H1 (cell line): ENCODE data around the gene DHX34. TPM values are rescaled to one million over a fixed set of nuclear protein-coding genes. Genes with fewer than 3 reads are reported as not detected.

Experiments used
- CTCF ChIA-PET: fragments of 300-600 bp; sonication (Branson Sonifier 250); formaldehyde crosslinking; loops from one replicate; lab custom pipeline; 2021; ENCODE audit not compliant: partially characterized antibody; lab: Charles Lee
- POLR2A ChIA-PET: fragments of 300-600 bp; sonication (Branson Sonifier 250); formaldehyde crosslinking; loops from one replicate; lab custom pipeline; 2021; ENCODE audit warnings: inconsistent platforms; ENCODE audit not compliant: partially characterized antibody; lab: Charles Lee
- DNase-seq, 2 experiments: peaks; one replicate each; pipeline versions ENCODE4 v3.0.0 to v3.0.0-alpha.2; 2010 to 2022; ENCODE audit warnings: low spot score in 2 of 2, low read depth in 1 of 2, mixed read lengths in 1 of 2
- FAIRE-seq: peaks from 2 replicates; lab custom pipeline; 2011; peaks lifted over from hg19 to GRCh38; lab: Jason Lieb, UNC
- H2AFZ ChIP-seq: 2 replicates; pipeline ENCODE4 v1.8.1; 2012; ENCODE audit warnings: low read length, inconsistent platforms
- H2AK5ac ChIP-seq: 2 replicates; pipeline ENCODE4 v1.6.1; 2013; ENCODE audit warnings: low read depth, low read length
- H2BK120ac ChIP-seq: replicated peaks from 2 replicates; pipeline ENCODE3; 2013; ENCODE audit warnings: low read depth, low read length, inconsistent platforms
- H2BK12ac ChIP-seq: 2 replicates; pipeline ENCODE4 v1.6.1; 2013; ENCODE audit warnings: low read depth, low read length
- H2BK15ac ChIP-seq: 2 replicates; pipeline ENCODE4 v1.6.1; 2013; ENCODE audit warnings: low read length
- H2BK20ac ChIP-seq: 2 replicates; pipeline ENCODE4 v1.6.1; 2013; ENCODE audit warnings: low read length
- H2BK5ac ChIP-seq: 2 replicates; pipeline ENCODE4 v1.6.1; 2013; ENCODE audit warnings: low read depth, low read length
- H3K14ac ChIP-seq: 2 replicates; pipeline ENCODE4 v1.6.1; 2013; ENCODE audit warnings: inconsistent platforms; ENCODE audit not compliant: insufficient read length
- H3K18ac ChIP-seq: 2 replicates; pipeline ENCODE4 v1.6.1; 2013; ENCODE audit warnings: low read length; ENCODE audit errors: extremely low read depth
- H3K23ac ChIP-seq: 2 replicates; pipeline ENCODE4 v1.6.1; 2013; ENCODE audit warnings: inconsistent platforms; ENCODE audit not compliant: insufficient read length
- H3K23me2 ChIP-seq: 2 replicates; pipeline ENCODE4 v1.6.1; 2013; ENCODE audit warnings: low read depth, low read length
- H3K27ac ChIP-seq: 2 replicates; pipeline ENCODE4 v1.6.1; 2011; ENCODE audit warnings: low read depth, low read length, inconsistent platforms
- H3K27me3 ChIP-seq, 4 experiments: replicated peaks in 1 of 4; 1 replicate in 1 of 4; 2 replicates in 3 of 4; pipeline versions ENCODE4 v1.6.1 to v1.8.1; 2011 to 2013; ENCODE audit warnings: low read length in 3 of 4, mild to moderate bottlenecking in 3 of 4, inconsistent platforms in 2 of 4, mixed read lengths in 2 of 4, moderate library complexity in 1 of 4; ENCODE audit not compliant: control insufficient read depth in 3 of 4, insufficient read depth in 3 of 4; ENCODE audit errors: extremely low read depth in 1 of 4
- H3K36me3 ChIP-seq, 4 experiments: 2 replicates each; pipeline versions ENCODE4 v1.6.1 to v1.8.1; 2011 to 2013; ENCODE audit warnings: mild to moderate bottlenecking in 4 of 4, low read length in 3 of 4, moderate library complexity in 2 of 4, control low read depth in 1 of 4, inconsistent platforms in 1 of 4; ENCODE audit not compliant: insufficient read depth in 4 of 4, control insufficient read depth in 2 of 4
- H3K4ac ChIP-seq: replicated peaks from 2 replicates; pipeline ENCODE3; 2013; ENCODE audit warnings: low read length, low read depth, mixed read lengths, inconsistent platforms; ENCODE audit not compliant: insufficient read length
- H3K4me1 ChIP-seq, 4 experiments: replicated peaks in 1 of 4; 1 replicate in 1 of 4; 2 replicates in 3 of 4; pipeline versions ENCODE4 v1.6.1 to v1.8.1; 2011 to 2013; ENCODE audit warnings: low read length in 3 of 4, inconsistent platforms in 2 of 4, mixed read lengths in 1 of 4; ENCODE audit not compliant: insufficient read depth in 4 of 4, control insufficient read depth in 3 of 4
- H3K4me2 ChIP-seq, 2 experiments: 2 replicates each; pipeline versions ENCODE4 v1.6.1 to v1.8.1; 2011 to 2013; ENCODE audit warnings: low read depth in 2 of 2, low read length in 2 of 2, control low read depth in 1 of 2, inconsistent platforms in 1 of 2, mild to moderate bottlenecking in 1 of 2; ENCODE audit not compliant: insufficient read depth in 1 of 2
- H3K4me3 ChIP-seq, 4 experiments: fragments of 200-600, 300-600 bp in 1 of 4; sonication (generic), shearing (Covaris generic), sonication (Bioruptor Twin) in 1 of 4; 2 replicates each; pipeline versions ENCODE4 v1.5.1 to v1.8.1; 2011 to 2016; ENCODE audit warnings: low read length in 4 of 4, low read depth in 3 of 4, control low read depth in 2 of 4, inconsistent platforms in 2 of 4, mild to moderate bottlenecking in 2 of 4, mixed read lengths in 1 of 4, moderate library complexity in 1 of 4; ENCODE audit not compliant: insufficient read depth in 2 of 4; ENCODE audit errors: extremely low read depth in 1 of 4
- H3K56ac ChIP-seq: replicated peaks from 2 replicates; pipeline ENCODE3; 2013; ENCODE audit warnings: low read depth, mild to moderate bottlenecking, mixed read lengths, low read length, inconsistent platforms; ENCODE audit not compliant: insufficient read length
- H3K79me1 ChIP-seq: 2 replicates; pipeline ENCODE4 v1.6.1; 2013; ENCODE audit warnings: low read depth, low read length, control low read depth
- H3K79me2 ChIP-seq, 2 experiments: 2 replicates each; pipeline versions ENCODE4 v1.6.1 to v1.8.1; 2012 to 2013; ENCODE audit warnings: low read length in 2 of 2, mild to moderate bottlenecking in 2 of 2, inconsistent platforms in 1 of 2; ENCODE audit not compliant: insufficient read depth in 2 of 2, control insufficient read depth in 1 of 2
- H3K9ac ChIP-seq, 4 experiments: replicated peaks in 1 of 4; 1 replicate in 1 of 4; 2 replicates in 3 of 4; pipeline versions ENCODE4 v1.6.1 to v1.8.1; 2011 to 2013; ENCODE audit warnings: low read depth in 3 of 4, low read length in 3 of 4, control low read depth in 2 of 4, mild to moderate bottlenecking in 2 of 4, moderate library complexity in 2 of 4, inconsistent platforms in 1 of 4; ENCODE audit errors: extremely low read depth in 1 of 4
- H3K9me3 ChIP-seq, 2 experiments: 2 replicates each; pipeline versions ENCODE4 v1.6.1 to v1.8.1; 2012 to 2013; ENCODE audit warnings: mild to moderate bottlenecking in 2 of 2, moderate library complexity in 2 of 2, control low read depth in 1 of 2, inconsistent platforms in 1 of 2, low read depth in 1 of 2, low read length in 1 of 2, mixed read lengths in 1 of 2; ENCODE audit not compliant: insufficient read depth in 2 of 2
- H4K20me1 ChIP-seq, 2 experiments: replicated peaks in 1 of 2; 2 replicates each; pipeline versions ENCODE3 to v1.8.1; 2011 to 2013; ENCODE audit warnings: inconsistent platforms in 2 of 2, low read length in 2 of 2, mild to moderate bottlenecking in 1 of 2; ENCODE audit not compliant: insufficient read depth in 2 of 2, control insufficient read depth in 1 of 2
- H4K5ac ChIP-seq: 2 replicates; pipeline ENCODE4 v1.6.1; 2013; ENCODE audit warnings: low read length, low read depth, mixed read lengths, inconsistent platforms; ENCODE audit not compliant: insufficient read length
- H4K8ac ChIP-seq: 2 replicates; pipeline ENCODE4 v1.8.0; 2013; ENCODE audit warnings: mild to moderate bottlenecking, moderate library complexity, low read length, inconsistent platforms; ENCODE audit not compliant: insufficient read depth; ENCODE audit errors: extremely low read depth
- H4K91ac ChIP-seq: replicated peaks from 2 replicates; pipeline ENCODE3; 2013; ENCODE audit warnings: low read length, mixed read lengths, inconsistent platforms; ENCODE audit not compliant: insufficient read length
- CHD2 ChIP-seq: IDR thresholded peaks from 2 replicates; pipeline ENCODE4 v1.6.1; 2012; ENCODE audit warnings: low read length, improper control_type of control experiment
- JUND ChIP-seq: IDR thresholded peaks from 2 replicates; pipeline ENCODE4 v1.6.1; 2011; ENCODE audit warnings: mild to moderate bottlenecking, improper control_type of control experiment, low read length
- RFX5 ChIP-seq: IDR thresholded peaks from 2 replicates; pipeline ENCODE4 v1.6.1; 2011; ENCODE audit warnings: low read depth, low read length, improper control_type of control experiment, borderline replicate concordance
- YY1 ChIP-seq: IDR thresholded peaks from 2 replicates; pipeline ENCODE4 v1.6.1; 2011; ENCODE audit warnings: low read depth, mild to moderate bottlenecking, low read length
- WGBS, 2 experiments: shearing (Covaris generic) in 1 of 2; methylation state at CpG; one replicate each; pipeline versions ENCODE4 v1.1.6 to v1.1.7; 2013 to 2015; ENCODE audit warnings: low lambda C conversion rate in 2 of 2, mixed read lengths in 2 of 2, inconsistent platforms in 1 of 2, low coverage in 1 of 2, missing lambda C conversion rate in 1 of 2; ENCODE audit not compliant: insufficient replicate concordance in 2 of 2, insufficient coverage in 1 of 2, insufficient read length in 1 of 2; ENCODE audit errors: extremely low coverage in 1 of 2, missing lambda C conversion rate in 1 of 2; 5-methylcytosine and 5-hydroxymethylcytosine counted together
- polyA plus RNA-seq, 7 experiments: library from polyadenylated mRNA; depleted of rRNA in 3 of 7; stranded (reverse) in 5 of 7; unstranded in 2 of 7; fragments of >200 nt in 5 of 7; fragments of 200-250 nt in 2 of 7; gene quantifications; 1 replicate in 5 of 7; 2 replicates in 1 of 7; 4 replicates in 1 of 7; pipeline versions ENCODE4 v1.2.1 to v1.2.3, GENCODE V29; 2011 to 2013; ENCODE audit warnings: missing spikeins in 2 of 7, mixed read lengths in 2 of 7
- total RNA-seq: library from RNA; stranded (reverse); fragmentation: NEBNext Ultra II Directional; extraction: Animal tissue kit (Norgen Biotek cat#: 25700); gene quantifications from 2 replicates; pipeline ENCODE4 v1.2.1, GENCODE V29; 2021
- TF ChIP-seq, protein P1 (sequence below), 3 experiments: IDR thresholded peaks; 1 replicate in 2 of 3; 2 replicates in 1 of 3; pipeline versions ENCODE4 v1.5.1 to v1.6.1; 2011; ENCODE audit warnings: low read length in 3 of 3, mild to moderate bottlenecking in 3 of 3, inconsistent platforms in 2 of 3, low read depth in 1 of 3, moderate library complexity in 1 of 3; ENCODE audit not compliant: insufficient read depth in 1 of 3; ENCODE audit errors: control extremely low read depth in 1 of 3
- TF ChIP-seq, protein P2 (sequence below): IDR thresholded peaks from 2 replicates; pipeline ENCODE4 v1.6.1; 2011; ENCODE audit warnings: low read depth, mild to moderate bottlenecking, low read length; ENCODE audit not compliant: insufficient read depth

Gene DHX34
- total and polyA plus RNA-seq, 2 of the 8 experiments (the other 6 are each of a cell fraction or from before 2014, with no cell fraction given), result 17.5 to 24.3 TPM

DNA sequence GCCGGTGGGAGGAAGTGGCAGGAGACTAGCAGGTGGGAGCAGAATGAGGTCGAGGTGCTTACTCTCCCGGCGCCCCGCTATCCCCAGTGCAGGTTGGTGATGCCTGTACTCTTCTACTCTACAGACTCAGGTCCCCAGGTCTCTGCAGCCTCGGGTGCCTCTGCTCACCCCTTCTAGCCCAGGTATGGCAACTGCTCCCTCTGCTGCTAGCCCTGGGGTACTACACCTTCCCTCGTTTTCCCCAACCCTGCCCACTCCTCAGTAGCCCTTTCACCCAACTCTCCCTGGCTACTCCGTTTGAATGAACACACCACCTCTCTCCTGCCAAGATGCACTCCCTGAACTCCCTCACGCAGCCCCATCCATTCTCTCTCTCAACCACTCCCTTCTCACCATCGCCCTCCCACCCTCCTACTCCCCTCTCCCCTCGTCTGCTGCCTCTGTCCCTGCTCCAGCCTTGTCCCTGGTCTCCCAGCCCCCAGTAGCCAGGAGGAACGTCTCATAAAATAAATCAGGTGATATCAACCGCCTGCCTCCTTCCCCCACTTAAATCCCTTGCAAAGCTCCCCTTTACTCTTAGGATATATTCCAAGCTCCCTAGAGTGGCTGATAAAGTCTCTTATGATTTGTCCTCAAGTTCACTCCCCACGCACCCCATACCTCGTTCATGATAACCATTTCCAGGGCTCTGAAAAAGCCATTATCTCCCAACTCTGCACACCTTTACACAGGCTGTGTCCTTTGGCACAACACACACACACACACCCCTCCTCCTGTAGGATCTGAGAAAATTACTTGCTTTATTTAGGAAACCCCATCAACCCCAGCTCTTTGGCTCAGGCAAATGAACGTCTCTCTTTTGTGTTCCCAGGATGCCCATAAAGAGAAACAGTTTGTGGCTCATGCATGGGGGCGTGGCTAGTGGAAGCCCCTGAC is 78.4 kb downstream of the DHX34 start:
- peak overlapping the region in 3 of 4 experiments; percentile 42 to 55 (median 51); a peak in 3 of 7 replicates for H3K9ac ChIP-seq
- no peak overlapping the region for H2BK20ac ChIP-seq
- H2AK5ac ChIP-seq, result no peak overlapping the region
- H3K23me2 ChIP-seq, result peaks cover 25% of the 10 kb centered on the region
- no peak overlapping the region for H3K14ac ChIP-seq
- no peak overlapping the region for H3K4ac ChIP-seq
- H3K79me2 ChIP-seq, result no peaks in the 10 kb centered on the region
- H2BK12ac ChIP-seq, result no peak overlapping the region; the same call in none of the 2 replicates
- H3K27me3 ChIP-seq, result peaks cover 8 to 41% (median 38%) of the 10 kb centered on the region in 4 experiments
- no peak overlapping the region for H2AFZ ChIP-seq
- peak overlapping the region; percentile 98; the same call in 1 of the 2 replicates for H2BK15ac ChIP-seq
- no peak overlapping the region for H4K8ac ChIP-seq
- WGBS, 2 experiments, result 10% methylated on average over 17 of the region's 17 CpGs; no CpG with 5 or more reads in 1 of the 2 experiments
- H3K23ac ChIP-seq, result no peak overlapping the region
- peak overlapping the region; percentile 31 to 61 (median 42); a peak in 7 of 8 replicates for H3K4me3 ChIP-seq
- no peaks in the 10 kb centered on the region for H4K20me1 ChIP-seq
- H3K56ac ChIP-seq, result no peak overlapping the region
- no peak overlapping the region for H2BK120ac ChIP-seq
- ChIA-PET CTCF (interaction anchor here (0.6 to 24.5 kb wide), 31 partner anchors 9 to 841 kb away, joined by 3 to 436 read pairs (median 5); partner anchors contain the start of genes EHD2 and MEIS3), POLR2A (interaction anchor here (0.6 to 2.3 kb wide), 15 partner anchors 9 to 280 kb away, joined by 3 to 8 read pairs (median 3); partner anchors contain the start of genes DHX34, KPTN and MEIS3)
- peak; percentile 94 for FAIRE-seq
- peak overlapping the region; percentile 93; the same call in 1 of the 2 replicates for H3K18ac ChIP-seq
- no peaks in the 10 kb centered on the region for H3K9me3 ChIP-seq
- H3K4me2 ChIP-seq, result peak overlapping the region; percentile 97
- peak overlapping the region; percentile 14 for H4K5ac ChIP-seq
- peaks cover 0 to 28% (median 12%) of the 10 kb centered on the region in 4 experiments; a peak in 5 of 7 replicates for H3K4me1 ChIP-seq
- DNase-seq, result peak; percentile 78 to 98
- no peak overlapping the region for H3K27ac ChIP-seq
- H4K91ac ChIP-seq, result no peak overlapping the region
- no peaks in the 10 kb centered on the region for H3K36me3 ChIP-seq
- peak overlapping the region; percentile 37; the same call in 1 of the 2 replicates for H2BK5ac ChIP-seq
- no peaks in the 10 kb centered on the region for H3K79me1 ChIP-seq
- TF ChIP-seq, protein P1, sequence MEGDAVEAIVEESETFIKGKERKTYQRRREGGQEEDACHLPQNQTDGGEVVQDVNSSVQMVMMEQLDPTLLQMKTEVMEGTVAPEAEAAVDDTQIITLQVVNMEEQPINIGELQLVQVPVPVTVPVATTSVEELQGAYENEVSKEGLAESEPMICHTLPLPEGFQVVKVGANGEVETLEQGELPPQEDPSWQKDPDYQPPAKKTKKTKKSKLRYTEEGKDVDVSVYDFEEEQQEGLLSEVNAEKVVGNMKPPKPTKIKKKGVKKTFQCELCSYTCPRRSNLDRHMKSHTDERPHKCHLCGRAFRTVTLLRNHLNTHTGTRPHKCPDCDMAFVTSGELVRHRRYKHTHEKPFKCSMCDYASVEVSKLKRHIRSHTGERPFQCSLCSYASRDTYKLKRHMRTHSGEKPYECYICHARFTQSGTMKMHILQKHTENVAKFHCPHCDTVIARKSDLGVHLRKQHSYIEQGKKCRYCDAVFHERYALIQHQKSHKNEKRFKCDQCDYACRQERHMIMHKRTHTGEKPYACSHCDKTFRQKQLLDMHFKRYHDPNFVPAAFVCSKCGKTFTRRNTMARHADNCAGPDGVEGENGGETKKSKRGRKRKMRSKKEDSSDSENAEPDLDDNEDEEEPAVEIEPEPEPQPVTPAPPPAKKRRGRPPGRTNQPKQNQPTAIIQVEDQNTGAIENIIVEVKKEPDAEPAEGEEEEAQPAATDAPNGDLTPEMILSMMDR (IDR thresholded peaks at IDR 0.05; ENCODE audit: control extremely low read depth in 1 of 3, insufficient read depth in 1 of 3, low read depth in 1 of 3, low read length in 3 of 3), result peak; percentile 86 to 98 (median 96)
- TF ChIP-seq, protein P2, sequence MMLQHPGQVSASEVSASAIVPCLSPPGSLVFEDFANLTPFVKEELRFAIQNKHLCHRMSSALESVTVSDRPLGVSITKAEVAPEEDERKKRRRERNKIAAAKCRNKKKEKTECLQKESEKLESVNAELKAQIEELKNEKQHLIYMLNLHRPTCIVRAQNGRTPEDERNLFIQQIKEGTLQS, result no peak
- TF ChIP-seq YY1, result peak; percentile 23; the same call in 1 of the 2 replicates
- TF ChIP-seq JUND, result no peak
- no peak for TF ChIP-seq RFX5
- no peak for TF ChIP-seq CHD2
